HEK293T (cell line): Measurements from ENCODE around the gene ENPP1.

Experiments
- CTCF ChIA-PET: fragments of 350-600 bp; formaldehyde crosslinking; extraction: SDS; loops from one replicate; lab custom pipeline; 2021; ENCODE audit warnings: antibody characterized with exemption, inconsistent platforms; lab: Yijun Ruan, JAX
- POLR2A ChIA-PET: fragments of 350-600 bp; formaldehyde crosslinking; extraction: SDS; loops from one replicate; lab custom pipeline; 2020; ENCODE audit warnings: antibody characterized with exemption, inconsistent platforms; lab: Yijun Ruan, JAX
- DNase-seq: peaks from one replicate; pipeline ENCODE4 v3.0.0; 2012; ENCODE audit warnings: mixed read lengths; ENCODE audit errors: extremely low spot score
- ARNT ChIP-seq: fragments of 450-650 bp; IDR thresholded peaks from 2 replicates; pipeline ENCODE4 v1.6.1; 2017; ENCODE audit warnings: mild to moderate bottlenecking
- BHLHE40 ChIP-seq: fragments of 450-650 bp; IDR thresholded peaks from 2 replicates; pipeline ENCODE4 v1.6.1; 2016; ENCODE audit warnings: mild to moderate bottlenecking, moderate library complexity, borderline replicate concordance
- CTBP1 ChIP-seq: fragments of 450-650 bp; IDR thresholded peaks from 2 replicates; pipeline ENCODE4 v1.6.1; 2016; ENCODE audit warnings: borderline replicate concordance
- ELF4 ChIP-seq: fragments of 450-650 bp; IDR thresholded peaks from 2 replicates; pipeline ENCODE4 v1.6.1; 2017; ENCODE audit warnings: antibody characterized with exemption
- FOXA1 ChIP-seq: fragments of 450-650 bp; IDR thresholded peaks from 2 replicates; pipeline ENCODE4 v1.6.1; 2016; ENCODE audit warnings: mild to moderate bottlenecking
- FOXK2 ChIP-seq: fragments of 450-650 bp; IDR thresholded peaks from 2 replicates; pipeline ENCODE4 v1.6.1; 2016; ENCODE audit warnings: mild to moderate bottlenecking
- FOXM1 ChIP-seq: fragments of 450-650 bp; IDR thresholded peaks from 2 replicates; pipeline ENCODE4 v1.6.1; 2017; ENCODE audit warnings: mild to moderate bottlenecking, borderline replicate concordance
- HDGF ChIP-seq: fragments of 450-650 bp; IDR thresholded peaks from 2 replicates; pipeline ENCODE4 v1.6.1; 2017; ENCODE audit warnings: antibody characterized with exemption, borderline replicate concordance
- L3MBTL2 ChIP-seq: fragments of 450-650 bp; conservative IDR thresholded peaks from 2 replicates; pipeline ENCODE4 v1.6.1; 2016; ENCODE audit warnings: mild to moderate bottlenecking
- LEF1 ChIP-seq: fragments of 450-650 bp; IDR thresholded peaks from 2 replicates; pipeline ENCODE4 v1.6.1; 2017; ENCODE audit warnings: mild to moderate bottlenecking, borderline replicate concordance
- NFRKB ChIP-seq: fragments of 450-650 bp; IDR thresholded peaks from 2 replicates; pipeline ENCODE4 v1.6.1; 2016; ENCODE audit warnings: mild to moderate bottlenecking, moderate library complexity
- SP1 ChIP-seq: fragments of 450-650 bp; IDR thresholded peaks from 2 replicates; pipeline ENCODE4 v1.6.1; 2017
- SUZ12 ChIP-seq: fragments of 450-650 bp; IDR thresholded peaks from 2 replicates; pipeline ENCODE4 v1.6.1; 2016; ENCODE audit warnings: mild to moderate bottlenecking
- TARDBP ChIP-seq: fragments of 450-650 bp; IDR thresholded peaks from 2 replicates; pipeline ENCODE4 v1.6.1; 2016
- ZNF384 ChIP-seq: fragments of 450-650 bp; IDR thresholded peaks from 2 replicates; pipeline ENCODE4 v1.6.1; 2016
- TF ChIP-seq, protein P1 (sequence below): fragments of 450-650 bp; IDR thresholded peaks from 2 replicates; pipeline ENCODE4 v1.6.1; 2016

Gene ENPP1

DNA sequence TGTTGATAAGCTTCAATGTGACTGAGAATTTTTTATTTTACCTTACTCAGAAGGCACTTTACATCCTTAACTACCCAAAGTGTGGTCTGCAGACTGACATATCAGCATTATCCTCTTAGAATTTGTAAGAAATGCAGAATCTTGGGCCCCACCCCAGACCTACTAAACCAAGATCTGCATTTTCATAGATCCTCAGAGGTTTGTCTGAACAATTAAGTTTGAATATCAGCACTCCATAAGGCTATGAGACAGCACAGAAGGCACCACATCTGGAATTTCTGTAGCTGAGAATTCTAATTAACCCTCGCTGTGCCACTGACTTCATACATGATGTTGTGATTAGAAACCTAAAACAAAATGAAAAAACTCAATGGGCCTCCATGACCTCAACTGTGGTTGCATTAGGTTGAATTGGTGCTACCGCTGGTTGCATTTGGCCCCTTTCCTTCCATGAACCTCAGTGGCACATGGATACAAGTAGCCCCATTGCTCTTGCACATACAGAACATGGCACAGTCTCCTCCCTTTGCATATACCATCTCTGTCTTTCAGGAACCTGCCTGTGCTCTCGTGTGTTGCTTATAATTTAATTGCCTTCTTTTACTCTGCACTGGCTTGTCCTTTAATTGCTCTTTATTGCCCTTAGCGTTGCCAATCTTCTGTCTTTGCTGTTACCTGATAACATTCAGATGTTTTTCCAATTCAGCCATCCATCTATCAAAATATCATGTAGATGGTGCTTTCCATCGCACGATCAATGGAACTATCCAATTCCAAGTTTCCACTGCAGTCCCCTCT lies 13.4 kb downstream of the ENPP1 start:
- TF ChIP-seq TARDBP (no peak), ARNT (no peak), NFRKB (no peak), SUZ12 (no peak), CTBP1 (no peak), FOXK2 (no peak), HDGF (no peak), L3MBTL2 (no peak), SP1 (no peak), BHLHE40 (no peak), ZNF384 (no peak), FOXA1 (no peak), FOXM1 (no peak)
- TF ChIP-seq, protein P1, sequence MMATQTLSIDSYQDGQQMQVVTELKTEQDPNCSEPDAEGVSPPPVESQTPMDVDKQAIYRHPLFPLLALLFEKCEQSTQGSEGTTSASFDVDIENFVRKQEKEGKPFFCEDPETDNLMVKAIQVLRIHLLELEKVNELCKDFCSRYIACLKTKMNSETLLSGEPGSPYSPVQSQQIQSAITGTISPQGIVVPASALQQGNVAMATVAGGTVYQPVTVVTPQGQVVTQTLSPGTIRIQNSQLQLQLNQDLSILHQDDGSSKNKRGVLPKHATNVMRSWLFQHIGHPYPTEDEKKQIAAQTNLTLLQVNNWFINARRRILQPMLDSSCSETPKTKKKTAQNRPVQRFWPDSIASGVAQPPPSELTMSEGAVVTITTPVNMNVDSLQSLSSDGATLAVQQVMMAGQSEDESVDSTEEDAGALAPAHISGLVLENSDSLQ: no peak
- ChIA-PET POLR2A (no interaction called here), CTCF (no interaction called here)
- no peak for DNase-seq

DNA sequence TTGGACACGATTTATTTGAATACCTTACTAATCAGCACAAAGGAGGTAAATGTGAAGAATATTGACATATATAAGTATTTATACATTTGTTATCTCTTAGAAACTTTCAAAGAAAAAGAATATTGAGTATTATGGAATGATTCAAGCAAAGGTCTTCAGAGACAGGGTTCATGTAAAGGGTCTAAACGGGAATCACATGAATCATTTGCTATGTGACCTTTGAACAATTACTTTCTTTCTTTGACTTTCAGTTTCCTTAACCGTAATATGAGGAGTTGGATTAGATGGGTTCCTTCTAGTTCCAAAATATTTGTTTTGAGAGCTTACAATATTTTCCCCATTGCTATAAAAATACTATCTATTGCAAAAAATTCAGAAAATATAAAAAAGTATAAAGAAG lies 14.3 kb downstream of the ENPP1 start:
- no peak for TF ChIP-seq ARNT
- TF ChIP-seq SUZ12: no peak
- no peak for TF ChIP-seq TARDBP
- no peak for TF ChIP-seq SP1
- TF ChIP-seq L3MBTL2: no peak
- TF ChIP-seq BHLHE40: no peak
- TF ChIP-seq ELF4: no peak
- TF ChIP-seq FOXM1: no peak
- no peak for TF ChIP-seq NFRKB
- TF ChIP-seq, protein P1: no peak
- no peak for TF ChIP-seq HDGF
- TF ChIP-seq LEF1: no peak
- POLR2A ChIA-PET: no interaction called here
- CTCF ChIA-PET: no interaction called here

DNA sequence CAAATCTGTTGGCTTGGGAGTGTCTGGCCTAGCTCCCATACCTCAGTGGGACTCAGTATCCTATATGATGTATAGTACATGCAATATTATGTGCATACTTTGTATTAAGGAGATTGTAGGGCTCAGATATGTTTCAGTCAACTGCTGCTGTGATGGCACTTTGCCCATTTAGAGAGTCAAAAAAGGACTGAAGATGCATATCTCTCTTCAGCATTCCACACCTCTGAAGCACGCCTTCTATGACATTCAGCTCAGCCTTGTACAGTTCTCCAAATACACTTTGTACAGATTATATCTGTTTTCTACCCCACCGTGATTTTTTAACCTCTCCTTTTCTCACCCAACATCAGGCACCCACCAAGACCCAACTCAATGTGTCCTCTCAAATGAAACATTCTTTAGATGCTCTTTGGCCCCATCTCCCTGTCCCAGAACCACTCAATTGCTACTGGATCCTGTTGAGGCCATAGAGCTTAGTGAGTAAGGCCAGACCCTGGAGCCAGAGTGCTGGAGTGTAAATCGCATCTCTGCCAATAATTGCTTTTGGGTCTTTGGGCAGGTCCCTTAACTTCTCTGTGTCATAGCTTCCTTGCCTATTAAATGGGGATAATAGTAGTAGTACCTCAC lies 15.6 kb downstream of the ENPP1 start:
- POLR2A ChIA-PET: no interaction called here
- CTCF ChIA-PET: no interaction called here

More for the DNA sequence above, 14.3 kb downstream of the ENPP1 start:
- DNase-seq: no peak

DNA sequence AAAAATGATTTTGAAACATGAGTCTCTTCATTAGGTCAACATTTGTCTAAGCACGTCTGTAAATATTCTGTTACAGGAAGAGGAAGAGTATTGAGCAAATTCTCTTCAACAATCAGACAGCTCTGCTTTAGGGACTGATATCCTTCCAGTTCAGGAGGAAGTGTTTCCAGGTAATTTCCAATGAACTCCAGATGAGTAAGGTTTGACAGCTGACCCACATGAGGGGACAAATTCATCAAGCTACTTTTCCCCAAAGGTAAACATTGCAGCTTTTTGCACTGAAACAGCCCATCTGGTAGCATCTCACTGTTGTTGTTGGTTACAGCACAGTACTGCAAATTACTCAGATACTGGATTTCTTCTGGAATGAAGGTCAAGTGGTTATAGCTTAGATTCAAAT lies 18.1 kb downstream of the ENPP1 start:
- ChIA-PET CTCF (interaction anchor here (0.6 kb wide), 1 partner anchor 84 kb away, joined by 3 read pairs; no protein-coding TSS in a partner anchor), POLR2A (no interaction called here)
- TF ChIP-seq ELF4 (no peak), TARDBP (no peak), ZNF384 (no peak), L3MBTL2 (no peak), FOXK2 (no peak), BHLHE40 (no peak), NFRKB (no peak), FOXM1 (no peak), CTBP1 (no peak), HDGF (no peak), LEF1 (no peak), SP1 (no peak), SUZ12 (no peak), FOXA1 (no peak), ARNT (no peak)
- TF ChIP-seq, protein P1: no peak
- DNase-seq: no peak

More for the DNA sequence above, 15.6 kb downstream of the ENPP1 start:
- no peak for TF ChIP-seq FOXM1
- TF ChIP-seq, protein P1: no peak
- TF ChIP-seq BHLHE40: no peak
- TF ChIP-seq ARNT: no peak
- TF ChIP-seq L3MBTL2: no peak
- TF ChIP-seq TARDBP: no peak
- no peak for TF ChIP-seq ZNF384
- TF ChIP-seq FOXA1: no peak
- no peak for TF ChIP-seq HDGF
- no peak for TF ChIP-seq CTBP1
- TF ChIP-seq SP1: no peak
- no peak for TF ChIP-seq LEF1
- TF ChIP-seq SUZ12: no peak
- no peak for TF ChIP-seq ELF4
- TF ChIP-seq FOXK2: no peak
- DNase-seq: no peak

DNA sequence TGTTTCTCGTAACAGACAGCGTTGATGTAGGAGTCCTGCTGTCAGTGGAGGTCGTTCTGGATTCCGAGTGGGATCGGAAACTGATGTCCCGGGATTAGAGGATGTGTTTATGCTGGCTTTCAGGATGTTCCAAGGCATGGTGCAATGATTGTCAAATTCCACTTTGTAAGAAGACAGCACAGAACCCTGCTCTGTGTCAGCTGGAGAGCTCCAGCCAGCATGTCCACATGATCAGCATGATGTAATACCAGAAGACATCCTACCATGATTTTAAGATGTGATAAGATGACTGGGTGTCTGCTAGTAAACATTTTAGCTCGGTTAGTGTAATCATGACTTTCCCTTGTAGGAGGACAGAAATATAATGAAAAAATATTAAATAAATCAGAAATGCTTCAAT lies 20.3 kb downstream of the ENPP1 start:
- TF ChIP-seq FOXK2: no peak
- TF ChIP-seq ZNF384: no peak
- TF ChIP-seq SP1: no peak
- DNase-seq: no peak
- POLR2A ChIA-PET: no interaction called here
- CTCF ChIA-PET: no interaction called here
